Stimulated activated naive B cell treated with anti-CD40 and anti-IgM and Interleukin-4, amounts not matched to agents 10 μg/mL and 1 μg/mL and 100 μg/mL, for 72 hours (primary cell): ENCODE data around the gene IQCM.
"Not testable (repeated sequence)": the region's sequence is repeated elsewhere in the genome, so short reads cannot be mapped to it uniquely, and the experiment has no call there.

Experiments used
- ATAC-seq, 2 donors: fragments of 150-1000 bp; cut with Tn5 transposase; replicated peaks; 2 replicates each; pipeline ENCODE4 v1.10.0; 2021; ENCODE audit warnings: moderate library complexity in 1 of 2
- DNase-seq: peaks from one replicate; pipeline ENCODE4 v3.0.0; 2021
- H3K27ac Mint-ChIP-seq: one replicate; pipeline ENCODE4 v1.8.0; 2022; ENCODE audit warnings: mild to moderate bottlenecking, mixed read lengths
- H3K27me3 Mint-ChIP-seq, 2 donors: one replicate each; pipeline ENCODE4 v1.8.0; 2022; ENCODE audit warnings: mixed read lengths in 2 of 2
- H3K36me3 Mint-ChIP-seq, 2 donors: one replicate each; pipeline ENCODE4 v1.8.0; 2022; ENCODE audit warnings: mixed read lengths in 2 of 2, mild to moderate bottlenecking in 1 of 2
- H3K4me1 Mint-ChIP-seq, 2 donors: one replicate each; pipeline ENCODE4 v1.8.0; 2022; ENCODE audit warnings: mixed read lengths in 2 of 2, mild to moderate bottlenecking in 1 of 2
- H3K4me3 Mint-ChIP-seq, 2 donors: one replicate each; pipeline ENCODE4 v1.8.0; 2022; ENCODE audit warnings: mild to moderate bottlenecking in 2 of 2, mixed read lengths in 2 of 2, moderate library complexity in 1 of 2
- H3K9me3 Mint-ChIP-seq, 2 donors: one replicate each; pipeline ENCODE4 v1.8.0; 2022; ENCODE audit warnings: mixed read lengths in 2 of 2, mild to moderate bottlenecking in 1 of 2

The IQCM gene

GRCh38 chr4:149468669-149469068 is 347.0 kb downstream of the IQCM start:
- H3K36me3 Mint-ChIP-seq, H3K4me3 Mint-ChIP-seq, H3K27ac Mint-ChIP-seq, H3K27me3 Mint-ChIP-seq, H3K9me3 Mint-ChIP-seq, H3K4me1 Mint-ChIP-seq, ATAC-seq, DNase-seq: not testable (repeated sequence)

- Mint-ChIP-seq H3K27ac (no peak overlapping the region), H3K4me3 (no peak overlapping the region), H3K36me3 (no peaks in the 10 kb centered on the region), H3K9me3 (peaks cover 5 to 7% of the 10 kb centered on the region in 2 donors), H3K4me1 (no peaks in the 10 kb centered on the region), H3K27me3 (no peaks in the 10 kb centered on the region)
- DNase-seq (no peak), ATAC-seq (no peak)
Measured at GRCh38 chr4:149466446-149466845, 349.2 kb downstream of the IQCM start.

- DNase-seq (no peak), ATAC-seq (no peak)
- H3K4me1 Mint-ChIP-seq, result no peaks in the 10 kb centered on the region
- H3K27ac Mint-ChIP-seq, result no peak overlapping the region
- no peaks in the 10 kb centered on the region for H3K27me3 Mint-ChIP-seq
- H3K36me3 Mint-ChIP-seq, result no peaks in the 10 kb centered on the region
- H3K4me3 Mint-ChIP-seq, result no peak overlapping the region
- peaks cover 5 to 7% of the 10 kb centered on the region in 2 donors for H3K9me3 Mint-ChIP-seq
Measured at GRCh38 chr4:149465955-149466354, 349.7 kb downstream of the IQCM start.

- DNase-seq (no peak), ATAC-seq (no peak)
- Mint-ChIP-seq H3K27ac (no peak overlapping the region), H3K27me3 (no peaks in the 10 kb centered on the region), H3K36me3 (no peaks in the 10 kb centered on the region), H3K9me3 (peaks cover 2 to 4% of the 10 kb centered on the region in 2 donors), H3K4me1 (no peaks in the 10 kb centered on the region), H3K4me3 (no peak overlapping the region)
Measured at GRCh38 chr4:149443537-149443936, 372.1 kb downstream of the IQCM start.

GRCh38 chr4:149441338-149441737 is 374.3 kb downstream of the IQCM start:
- no peak overlapping the region for H3K27ac Mint-ChIP-seq
- no peaks in the 10 kb centered on the region for H3K4me1 Mint-ChIP-seq
- H3K4me3 Mint-ChIP-seq, result no peak overlapping the region
- DNase-seq (no peak), ATAC-seq (no peak)
- H3K27me3 Mint-ChIP-seq, result no peaks in the 10 kb centered on the region
- H3K9me3 Mint-ChIP-seq, result no peaks in the 10 kb centered on the region
- H3K36me3 Mint-ChIP-seq, result no peaks in the 10 kb centered on the region

- no peak overlapping the region for H3K27ac Mint-ChIP-seq
Measured at GRCh38 chr4:149426461-149426860, 389.2 kb downstream of the IQCM start.

GRCh38 chr4:149409555-149409962 is 406.1 kb downstream of the IQCM start:
- H3K9me3 Mint-ChIP-seq, result peaks cover 2 to 3% of the 10 kb centered on the region in 2 donors
- no peaks in the 10 kb centered on the region for H3K36me3 Mint-ChIP-seq
- no peak overlapping the region for H3K27ac Mint-ChIP-seq
- H3K4me3 Mint-ChIP-seq, result no peak overlapping the region
- no peaks in the 10 kb centered on the region for H3K27me3 Mint-ChIP-seq
- ATAC-seq (no peak), DNase-seq (no peak)
- no peaks in the 10 kb centered on the region for H3K4me1 Mint-ChIP-seq

More at GRCh38 chr4:149426461-149426860, 389.2 kb downstream of the IQCM start:
- H3K4me3 Mint-ChIP-seq, result no peak overlapping the region
- no peaks in the 10 kb centered on the region for H3K36me3 Mint-ChIP-seq
- H3K4me1 Mint-ChIP-seq, result no peaks in the 10 kb centered on the region
- DNase-seq (no peak), ATAC-seq (no peak)
- H3K9me3 Mint-ChIP-seq, result peaks cover 0 to 1% of the 10 kb centered on the region in 2 donors
- H3K27me3 Mint-ChIP-seq, result no peaks in the 10 kb centered on the region

GRCh38 chr4:149409146-149409545 is 406.5 kb downstream of the IQCM start:
- no peak overlapping the region for H3K27ac Mint-ChIP-seq
- H3K4me3 Mint-ChIP-seq, result no peak overlapping the region
- H3K36me3 Mint-ChIP-seq, result no peaks in the 10 kb centered on the region
- no peaks in the 10 kb centered on the region for H3K4me1 Mint-ChIP-seq
- ATAC-seq, result no peak
- peaks cover 2 to 3% of the 10 kb centered on the region in 2 donors for H3K9me3 Mint-ChIP-seq
- DNase-seq, result no peak
- H3K27me3 Mint-ChIP-seq, result no peaks in the 10 kb centered on the region

- no peak for DNase-seq
Measured at GRCh38 chr4:149404143-149404542, 411.5 kb downstream of the IQCM start.

GRCh38 chr4:149403081-149403480 is 412.6 kb downstream of the IQCM start:
- Mint-ChIP-seq H3K36me3 (no peaks in the 10 kb centered on the region), H3K4me3 (no peak overlapping the region), H3K27me3 (no peaks in the 10 kb centered on the region), H3K9me3 (peaks cover 2 to 3% of the 10 kb centered on the region in 2 donors), H3K27ac (no peak overlapping the region), H3K4me1 (no peaks in the 10 kb centered on the region)
- DNase-seq, result no peak
- ATAC-seq, result no peak

More at GRCh38 chr4:149404143-149404542, 411.5 kb downstream of the IQCM start:
- Mint-ChIP-seq H3K27ac (no peak overlapping the region), H3K9me3 (peaks cover 2 to 3% of the 10 kb centered on the region in 2 donors), H3K4me1 (no peaks in the 10 kb centered on the region), H3K27me3 (no peaks in the 10 kb centered on the region), H3K36me3 (no peaks in the 10 kb centered on the region), H3K4me3 (no peak overlapping the region)
- no peak for ATAC-seq

- Mint-ChIP-seq H3K4me1 (no peaks in the 10 kb centered on the region), H3K36me3 (no peaks in the 10 kb centered on the region), H3K27ac (no peak overlapping the region), H3K4me3 (no peak overlapping the region), H3K9me3 (peaks cover 0 to 5% of the 10 kb centered on the region in 2 donors), H3K27me3 (no peaks in the 10 kb centered on the region)
- no peak for ATAC-seq
- no peak for DNase-seq
Measured at GRCh38 chr4:149398993-149399392, 416.6 kb downstream of the IQCM start.

GRCh38 chr4:149370785-149371420 is 444.7 kb downstream of the IQCM start:
- H3K27me3 Mint-ChIP-seq, result no peaks in the 10 kb centered on the region
- no peaks in the 10 kb centered on the region for H3K4me1 Mint-ChIP-seq
- no peak overlapping the region for H3K4me3 Mint-ChIP-seq
- no peaks in the 10 kb centered on the region for H3K9me3 Mint-ChIP-seq
- no peak for DNase-seq
- no peak overlapping the region for H3K27ac Mint-ChIP-seq
- ATAC-seq, result peak; percentile 23 to 38
- H3K36me3 Mint-ChIP-seq, result no peaks in the 10 kb centered on the region

GRCh38 chr4:149370002-149370401 is 445.6 kb downstream of the IQCM start:
- no peak for ATAC-seq
- no peak for DNase-seq
- H3K4me1 Mint-ChIP-seq, result no peaks in the 10 kb centered on the region
- no peaks in the 10 kb centered on the region for H3K36me3 Mint-ChIP-seq
- H3K27me3 Mint-ChIP-seq, result no peaks in the 10 kb centered on the region
- H3K4me3 Mint-ChIP-seq, result no peak overlapping the region
- no peaks in the 10 kb centered on the region for H3K9me3 Mint-ChIP-seq
- no peak overlapping the region for H3K27ac Mint-ChIP-seq

GRCh38 chr4:149353241-149353640 is 462.4 kb downstream of the IQCM start:
- DNase-seq, result no peak
- no peaks in the 10 kb centered on the region for H3K4me1 Mint-ChIP-seq
- peaks cover 0 to 7% of the 10 kb centered on the region in 2 donors for H3K9me3 Mint-ChIP-seq
- no peak for ATAC-seq
- H3K27ac Mint-ChIP-seq, result no peak overlapping the region
- H3K36me3 Mint-ChIP-seq, result no peaks in the 10 kb centered on the region
- H3K4me3 Mint-ChIP-seq, result no peak overlapping the region
- H3K27me3 Mint-ChIP-seq, result no peaks in the 10 kb centered on the region

GRCh38 chr4:149349541-149349940 is 466.1 kb downstream of the IQCM start:
- ATAC-seq (no peak), DNase-seq (no peak)
- Mint-ChIP-seq H3K36me3 (no peaks in the 10 kb centered on the region), H3K27ac (no peak overlapping the region), H3K27me3 (no peaks in the 10 kb centered on the region), H3K4me1 (no peaks in the 10 kb centered on the region), H3K4me3 (no peak overlapping the region), H3K9me3 (peaks cover 0 to 5% of the 10 kb centered on the region in 2 donors)
